Vagina (tissue), 2 donors: ENCODE measurements around the gene TSHR.

Experiments
- CTCF ChIP-seq, 3 experiments: fragments of 450-650 bp in 2 of 3; fragments of 200-600 bp in 1 of 3; sonication (generic) in 1 of 3; IDR thresholded peaks; one replicate each; pipeline ENCODE4 v1.5.1; 2017 to 2019; ENCODE audit warnings: antibody characterized with exemption in 3 of 3, mild to moderate bottlenecking in 2 of 3, moderate library complexity in 2 of 3
- POLR2AphosphoS5 ChIP-seq, 2 donors: sonication (generic); formaldehyde crosslinking; IDR thresholded peaks; one replicate each; pipeline ENCODE4 v1.9.0; 2017; ENCODE audit warnings: antibody characterized with exemption in 2 of 2, mild to moderate bottlenecking in 2 of 2, low read depth in 1 of 2; ENCODE audit not compliant: insufficient read depth in 1 of 2

GRCh38 chr14:80957613-80958012 lies 2.2 kb downstream of the TSHR start:
- TF ChIP-seq CTCF (IDR thresholded peaks at IDR 0.05) (no peak), POLR2AphosphoS5 (IDR thresholded peaks at IDR 0.05; ENCODE audit: insufficient read depth in 1 of 2, low read depth in 1 of 2) (no peak)
